Activated T-helper 17 cell treated with anti-CD3 and anti-CD28 coated beads, Interleukin-2, amount 50 U/mL, for 72 hours (primary cell): ENCODE results near the gene MCOLN3. TPM values are rescaled to one million over a fixed set of nuclear protein-coding genes. Genes with fewer than 3 reads are reported as not detected.
"Not testable (repeated sequence)": the region's sequence is repeated elsewhere in the genome, so short reads cannot be mapped to it uniquely, and the experiment has no call there.

Experiments used
- ATAC-seq: fragments of 150-1000 bp; cut with Tn5 transposase; replicated peaks from 2 replicates; pipeline ENCODE4 v1.10.0; 2021; ENCODE audit warnings: mild to moderate bottlenecking, moderate library complexity
- H3K27ac Mint-ChIP-seq: one replicate; pipeline ENCODE4 v1.8.0; 2022; ENCODE audit warnings: mixed read lengths
- H3K27me3 Mint-ChIP-seq: one replicate; pipeline ENCODE4 v1.8.0; 2022; ENCODE audit warnings: mixed read lengths
- H3K36me3 Mint-ChIP-seq: one replicate; pipeline ENCODE4 v1.8.0; 2022; ENCODE audit warnings: low read depth, mild to moderate bottlenecking, mixed read lengths
- H3K4me1 Mint-ChIP-seq: one replicate; pipeline ENCODE4 v1.8.0; 2022; ENCODE audit warnings: mixed read lengths
- H3K4me3 Mint-ChIP-seq: one replicate; pipeline ENCODE4 v1.8.0; 2022; ENCODE audit warnings: mild to moderate bottlenecking, mixed read lengths
- H3K9me3 Mint-ChIP-seq: one replicate; pipeline ENCODE4 v1.8.0; 2022; ENCODE audit warnings: mixed read lengths
- total RNA-seq, 2 donors: library from RNA; stranded (reverse); gene quantifications; one replicate each; pipeline ENCODE4 v1.2.3, GENCODE V29; 2022

Gene MCOLN3
- total RNA-seq, 2 donors from 2014 or later, result 0.43 to 0.90 TPM

GRCh38 chr1:84991097-84991920, 57.0 kb downstream of the MCOLN3 start:
- Mint-ChIP-seq H3K36me3 (peaks cover 53% of the 10 kb centered on the region), H3K4me3 (peak overlapping the region; percentile 80), H3K4me1 (peaks cover 37% of the 10 kb centered on the region)

GRCh38 chr1:84988588-84988987, 59.7 kb downstream of the MCOLN3 start:
- Mint-ChIP-seq H3K27me3 (no peaks in the 10 kb centered on the region), H3K27ac (peak overlapping the region; percentile 47), H3K4me3 (peak overlapping the region; percentile 51), H3K9me3 (no peaks in the 10 kb centered on the region), H3K4me1 (peaks cover 26% of the 10 kb centered on the region), H3K36me3 (peaks cover 66% of the 10 kb centered on the region)
- peak; percentile 85 for ATAC-seq

More at GRCh38 chr1:84991097-84991920, 57.0 kb downstream of the MCOLN3 start:
- Mint-ChIP-seq H3K27me3 (no peaks in the 10 kb centered on the region), H3K27ac (peak overlapping the region; percentile 78), H3K9me3 (no peaks in the 10 kb centered on the region)
- ATAC-seq, result peak; percentile 52

- ATAC-seq, H3K27me3 Mint-ChIP-seq, H3K4me3 Mint-ChIP-seq, H3K9me3 Mint-ChIP-seq, H3K27ac Mint-ChIP-seq: not testable (repeated sequence)
- Mint-ChIP-seq H3K4me1 (peaks cover 14% of the 10 kb centered on the region), H3K36me3 (peaks cover 56% of the 10 kb centered on the region)
Measured at GRCh38 chr1:84986561-84986960, 61.7 kb downstream of the MCOLN3 start.

- peaks cover 15% of the 10 kb centered on the region for H3K4me1 Mint-ChIP-seq
- no peaks in the 10 kb centered on the region for H3K27me3 Mint-ChIP-seq
- no peak for ATAC-seq
Measured at GRCh38 chr1:84985365-84985764, 62.9 kb downstream of the MCOLN3 start.

GRCh38 chr1:84982395-84982794, 65.9 kb downstream of the MCOLN3 start:
- Mint-ChIP-seq H3K27ac (no peak overlapping the region), H3K36me3 (peaks cover 59% of the 10 kb centered on the region), H3K4me1 (peaks cover 18% of the 10 kb centered on the region), H3K9me3 (peaks cover 4% of the 10 kb centered on the region), H3K4me3 (no peak overlapping the region), H3K27me3 (no peaks in the 10 kb centered on the region)
- no peak for ATAC-seq

More at GRCh38 chr1:84985365-84985764, 62.9 kb downstream of the MCOLN3 start:
- H3K36me3 Mint-ChIP-seq, result peaks cover 57% of the 10 kb centered on the region
- no peak overlapping the region for H3K4me3 Mint-ChIP-seq
- no peak overlapping the region for H3K27ac Mint-ChIP-seq
- H3K9me3 Mint-ChIP-seq, result no peaks in the 10 kb centered on the region

- Mint-ChIP-seq H3K27me3 (no peaks in the 10 kb centered on the region), H3K4me1 (peaks cover 32% of the 10 kb centered on the region), H3K4me3 (peak overlapping the region; percentile 61), H3K27ac (peak overlapping the region; percentile 75), H3K36me3 (peaks cover 46% of the 10 kb centered on the region), H3K9me3 (peaks cover 4% of the 10 kb centered on the region)
- ATAC-seq, result peak; percentile 33
Measured at GRCh38 chr1:84975035-84975434, 73.3 kb downstream of the MCOLN3 start.

- H3K36me3 Mint-ChIP-seq, result peaks cover 59% of the 10 kb centered on the region
- H3K4me3 Mint-ChIP-seq, result peak overlapping the region; percentile 61
- peaks cover 4% of the 10 kb centered on the region for H3K9me3 Mint-ChIP-seq
- H3K27me3 Mint-ChIP-seq, result no peaks in the 10 kb centered on the region
- peaks cover 34% of the 10 kb centered on the region for H3K4me1 Mint-ChIP-seq
- peak; percentile 9 for ATAC-seq
- peak overlapping the region; percentile 55 for H3K27ac Mint-ChIP-seq
Measured at GRCh38 chr1:84973498-84974334, 74.6 kb downstream of the MCOLN3 start.

- ATAC-seq, result peak; percentile 33
- H3K36me3 Mint-ChIP-seq, result peaks cover 53% of the 10 kb centered on the region
- H3K9me3 Mint-ChIP-seq, result no peaks in the 10 kb centered on the region
- no peaks in the 10 kb centered on the region for H3K27me3 Mint-ChIP-seq
- H3K4me3 Mint-ChIP-seq, result peak overlapping the region; percentile 61
- peaks cover 28% of the 10 kb centered on the region for H3K4me1 Mint-ChIP-seq
- H3K27ac Mint-ChIP-seq, result peak overlapping the region; percentile 55
Measured at GRCh38 chr1:84972377-84972987, 75.8 kb downstream of the MCOLN3 start.

- ATAC-seq, result no peak
- Mint-ChIP-seq H3K9me3 (no peaks in the 10 kb centered on the region), H3K27me3 (no peaks in the 10 kb centered on the region), H3K4me3 (peak overlapping the region; percentile 61), H3K36me3 (peaks cover 53% of the 10 kb centered on the region), H3K27ac (peak overlapping the region; percentile 55), H3K4me1 (peaks cover 28% of the 10 kb centered on the region)
Measured at GRCh38 chr1:84971957-84972356, 76.3 kb downstream of the MCOLN3 start.

- peaks cover 53% of the 10 kb centered on the region for H3K36me3 Mint-ChIP-seq
- peak overlapping the region; percentile 82 for H3K27ac Mint-ChIP-seq
- ATAC-seq, result peak; percentile 79
- peak overlapping the region; percentile 36 for H3K4me3 Mint-ChIP-seq
- no peaks in the 10 kb centered on the region for H3K27me3 Mint-ChIP-seq
- peaks cover 22% of the 10 kb centered on the region for H3K4me1 Mint-ChIP-seq
- H3K9me3 Mint-ChIP-seq, result no peaks in the 10 kb centered on the region
Measured at GRCh38 chr1:84969489-84970250, 78.6 kb downstream of the MCOLN3 start.

GRCh38 chr1:84968865-84969264, 79.4 kb downstream of the MCOLN3 start:
- Mint-ChIP-seq H3K36me3 (peaks cover 55% of the 10 kb centered on the region), H3K4me1 (peaks cover 22% of the 10 kb centered on the region), H3K27ac (peak overlapping the region; percentile 82), H3K27me3 (no peaks in the 10 kb centered on the region), H3K9me3 (no peaks in the 10 kb centered on the region), H3K4me3 (peak overlapping the region; percentile 36)
- no peak for ATAC-seq

- H3K27ac Mint-ChIP-seq, result no peak overlapping the region
- H3K36me3 Mint-ChIP-seq, result peaks cover 63% of the 10 kb centered on the region
- H3K4me1 Mint-ChIP-seq, result peaks cover 22% of the 10 kb centered on the region
Measured at GRCh38 chr1:84968101-84968500, 80.2 kb downstream of the MCOLN3 start.

More at GRCh38 chr1:84968101-84968500, 80.2 kb downstream of the MCOLN3 start:
- no peak for ATAC-seq
- H3K4me3 Mint-ChIP-seq, result no peak overlapping the region
- H3K9me3 Mint-ChIP-seq, result no peaks in the 10 kb centered on the region
- no peaks in the 10 kb centered on the region for H3K27me3 Mint-ChIP-seq
